CMK (cell line): ENCODE measurements around the gene NACAD.
"Not testable (repeated sequence)": the region's sequence is repeated elsewhere in the genome, so short reads cannot be mapped to it uniquely, and the experiment has no call there.

Source experiments
- DNase-seq: peaks from one replicate; pipeline ENCODE4 v3.0.0-alpha.2; 2010; ENCODE audit warnings: low read depth

The NACAD gene

GRCh38 chr7:45053941-45054340 lies 34.8 kb downstream of the NACAD start:
- no peak for DNase-seq

DNA sequence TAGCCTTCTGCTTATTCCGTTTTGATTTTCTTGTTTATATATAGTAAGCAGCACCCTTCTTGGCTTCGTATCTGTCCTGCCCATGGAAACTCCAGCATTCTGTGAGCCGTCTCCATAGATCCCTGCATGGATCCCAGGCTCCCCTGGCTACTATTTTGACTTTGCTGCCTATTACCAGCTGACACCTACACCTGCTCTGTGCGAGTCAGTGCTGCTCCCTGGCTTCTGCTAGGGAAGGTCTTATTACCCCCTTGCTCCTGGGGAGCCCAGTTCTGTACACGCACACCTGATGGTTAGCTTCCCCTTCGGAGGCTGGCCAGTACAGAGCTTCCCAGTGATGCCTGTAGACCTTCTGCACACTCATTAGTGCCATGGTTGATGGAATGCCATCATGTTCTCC lies 35.4 kb downstream of the NACAD start:
- no peak for DNase-seq

GRCh38 chr7:45052011-45052410 lies 36.8 kb downstream of the NACAD start:
- no peak for DNase-seq

DNA sequence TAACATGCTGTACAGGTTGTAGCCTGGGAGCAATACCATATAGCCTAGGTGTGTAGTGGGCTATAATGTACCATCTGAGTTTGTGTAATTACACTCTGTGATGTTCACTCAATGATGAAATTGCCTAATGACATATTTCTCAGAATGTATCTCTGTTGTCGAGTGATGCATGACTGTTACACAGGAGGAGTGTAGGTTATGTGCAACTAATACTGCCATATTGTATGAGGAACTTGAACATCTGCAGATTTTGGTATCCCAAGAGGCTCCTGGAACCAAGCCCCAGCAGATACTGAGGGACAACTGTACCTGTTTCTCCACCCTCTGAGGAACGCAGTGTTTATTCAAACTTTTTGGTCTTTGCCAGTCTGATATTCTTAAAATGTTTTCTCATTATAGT lies 38.6 kb downstream of the NACAD start:
- no peak for DNase-seq

GRCh38 chr7:45048748-45049147 lies 40.0 kb downstream of the NACAD start:
- DNase-seq: no peak

DNA sequence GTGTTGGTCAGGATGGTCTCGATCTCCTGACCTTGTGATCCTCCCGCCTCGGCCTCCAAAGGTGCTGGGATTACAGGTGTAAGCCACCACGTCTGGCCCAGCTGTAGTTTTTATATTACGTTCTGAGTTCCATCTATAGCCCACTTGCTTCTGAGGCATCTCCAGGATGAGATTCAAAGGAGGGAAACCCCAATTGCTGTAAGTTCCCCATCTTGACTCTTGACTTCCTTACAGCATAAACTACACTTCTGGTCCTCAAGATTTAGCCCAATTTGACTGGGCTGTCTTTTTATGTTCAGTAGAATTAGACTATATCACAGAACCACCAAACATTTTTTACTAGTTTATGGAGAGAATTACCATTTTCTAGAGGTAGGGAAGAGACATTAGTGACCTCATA lies 44.4 kb downstream of the NACAD start:
- no peak for DNase-seq

GRCh38 chr7:45039106-45039505 lies 49.7 kb downstream of the NACAD start:
- DNase-seq: no peak

DNA sequence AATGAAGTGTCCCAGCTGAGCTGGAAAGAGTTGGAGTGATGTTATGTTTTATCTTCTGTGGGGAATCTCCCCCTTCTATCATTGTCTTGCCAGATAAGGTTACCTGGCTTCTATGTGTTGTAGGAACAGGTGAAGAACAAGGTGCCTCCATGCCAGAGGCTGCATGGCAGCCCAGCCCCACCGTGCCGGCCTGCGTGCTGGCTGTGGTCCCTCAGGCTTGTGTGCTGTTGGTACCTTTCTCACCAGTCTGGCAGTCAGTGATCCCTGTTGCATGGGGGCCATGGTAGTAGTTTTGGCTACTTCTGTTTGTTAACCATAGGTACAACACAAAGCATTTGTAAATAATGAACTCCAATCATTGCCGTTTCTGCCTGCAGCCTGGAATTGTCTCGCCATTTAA lies 50.9 kb downstream of the NACAD start:
- DNase-seq: no peak

GRCh38 chr7:45036796-45037195 lies 52.0 kb downstream of the NACAD start:
- no peak for DNase-seq

GRCh38 chr7:45036317-45036716 lies 52.5 kb downstream of the NACAD start:
- DNase-seq: no peak

GRCh38 chr7:45035893-45036292 lies 52.9 kb downstream of the NACAD start:
- DNase-seq: no peak

GRCh38 chr7:45035371-45035770 lies 53.4 kb downstream of the NACAD start:
- no peak for DNase-seq

GRCh38 chr7:45034710-45035109 lies 54.1 kb downstream of the NACAD start:
- DNase-seq: not testable (repeated sequence)

DNA sequence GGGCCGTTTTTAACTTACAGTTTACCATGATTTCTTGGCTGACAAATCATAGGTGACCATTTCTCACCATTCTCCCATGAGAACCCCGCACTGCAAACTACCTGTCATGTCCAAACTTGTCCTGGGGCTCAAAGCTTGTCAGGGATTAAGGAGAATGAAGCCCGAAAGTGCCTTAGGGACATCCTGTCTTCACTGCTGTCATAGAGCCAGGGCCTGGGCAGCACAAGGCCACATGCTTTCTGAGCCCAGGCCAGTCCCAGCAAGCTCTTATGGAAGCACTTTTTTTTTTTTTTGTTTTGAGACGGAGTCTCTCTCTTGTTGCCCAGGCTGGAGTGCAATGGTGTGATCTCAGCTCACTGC lies 54.9 kb downstream of the NACAD start:
- no peak for DNase-seq

GRCh38 chr7:45033261-45033930 lies 55.4 kb downstream of the NACAD start:
- DNase-seq: no peak

- no peak for DNase-seq
Measured at GRCh38 chr7:45032421-45032820, 56.3 kb downstream of the NACAD start.

DNA sequence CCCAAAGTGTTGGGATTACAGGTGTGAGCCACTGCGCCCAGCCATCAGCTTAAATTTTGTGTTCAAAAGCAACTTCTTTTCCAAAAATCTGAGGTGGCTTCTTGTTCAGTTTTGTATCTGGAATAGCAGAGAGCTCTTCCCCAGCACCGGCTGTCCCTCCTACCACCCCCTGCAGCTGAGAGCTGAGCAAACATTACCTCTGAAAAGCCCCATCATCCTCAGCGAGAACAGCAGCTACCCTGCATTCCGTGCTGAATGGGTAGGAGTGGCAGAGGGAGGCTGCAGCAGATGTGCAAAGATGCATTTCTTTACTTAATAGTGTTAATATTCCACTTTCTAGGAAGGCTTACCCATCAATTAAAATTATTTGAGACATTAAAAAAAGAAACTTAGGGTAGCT lies 56.9 kb downstream of the NACAD start:
- DNase-seq: no peak
